Measurements from ENCODE around the gene CRYBB1.

DNA sequence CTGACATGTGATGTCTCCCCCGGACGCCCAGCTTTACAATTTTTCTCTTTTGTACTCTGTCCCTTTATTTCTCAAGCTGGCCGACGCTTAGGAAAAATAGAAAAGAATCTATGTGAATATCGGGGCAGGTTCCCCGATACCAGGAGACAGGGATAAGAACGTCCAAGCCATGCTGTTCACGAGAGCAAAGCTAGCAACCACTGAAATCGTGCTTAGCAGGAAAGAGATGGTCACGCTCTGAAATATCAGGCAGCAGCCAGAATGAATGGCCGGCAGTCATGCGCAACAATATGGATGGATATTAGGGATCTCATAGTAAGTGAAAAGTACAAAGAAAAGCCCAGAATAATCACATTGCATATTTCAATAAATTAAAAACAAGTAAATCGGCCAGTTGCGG is 3.5 kb downstream of the CRYBB1 start:
- TF ChIP-seq SIN3A (IDR thresholded peaks at IDR 0.05; ENCODE audit: borderline replicate concordance, insufficient read depth, low read length) (no peak), TAF1 (IDR thresholded peaks at IDR 0.05; ENCODE audit: borderline replicate concordance, insufficient read depth, low read length) (no peak), POLR2AphosphoS5 (IDR thresholded peaks at IDR 0.05; ENCODE audit: low read depth, low read length) (no peak)
- TF ChIP-seq, protein P1, sequence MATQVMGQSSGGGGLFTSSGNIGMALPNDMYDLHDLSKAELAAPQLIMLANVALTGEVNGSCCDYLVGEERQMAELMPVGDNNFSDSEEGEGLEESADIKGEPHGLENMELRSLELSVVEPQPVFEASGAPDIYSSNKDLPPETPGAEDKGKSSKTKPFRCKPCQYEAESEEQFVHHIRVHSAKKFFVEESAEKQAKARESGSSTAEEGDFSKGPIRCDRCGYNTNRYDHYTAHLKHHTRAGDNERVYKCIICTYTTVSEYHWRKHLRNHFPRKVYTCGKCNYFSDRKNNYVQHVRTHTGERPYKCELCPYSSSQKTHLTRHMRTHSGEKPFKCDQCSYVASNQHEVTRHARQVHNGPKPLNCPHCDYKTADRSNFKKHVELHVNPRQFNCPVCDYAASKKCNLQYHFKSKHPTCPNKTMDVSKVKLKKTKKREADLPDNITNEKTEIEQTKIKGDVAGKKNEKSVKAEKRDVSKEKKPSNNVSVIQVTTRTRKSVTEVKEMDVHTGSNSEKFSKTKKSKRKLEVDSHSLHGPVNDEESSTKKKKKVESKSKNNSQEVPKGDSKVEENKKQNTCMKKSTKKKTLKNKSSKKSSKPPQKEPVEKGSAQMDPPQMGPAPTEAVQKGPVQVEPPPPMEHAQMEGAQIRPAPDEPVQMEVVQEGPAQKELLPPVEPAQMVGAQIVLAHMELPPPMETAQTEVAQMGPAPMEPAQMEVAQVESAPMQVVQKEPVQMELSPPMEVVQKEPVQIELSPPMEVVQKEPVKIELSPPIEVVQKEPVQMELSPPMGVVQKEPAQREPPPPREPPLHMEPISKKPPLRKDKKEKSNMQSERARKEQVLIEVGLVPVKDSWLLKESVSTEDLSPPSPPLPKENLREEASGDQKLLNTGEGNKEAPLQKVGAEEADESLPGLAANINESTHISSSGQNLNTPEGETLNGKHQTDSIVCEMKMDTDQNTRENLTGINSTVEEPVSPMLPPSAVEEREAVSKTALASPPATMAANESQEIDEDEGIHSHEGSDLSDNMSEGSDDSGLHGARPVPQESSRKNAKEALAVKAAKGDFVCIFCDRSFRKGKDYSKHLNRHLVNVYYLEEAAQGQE (IDR thresholded peaks at IDR 0.05; ENCODE audit: insufficient read depth in 1 of 2, low read depth in 2 of 2, low read length in 2 of 2), result no peak

Data from PFSK-1 (cell line).